Cardiac muscle cell (in vitro differentiated cells and primary cell): ENCODE results near the gene TMEM233. TPM values are rescaled to one million over a fixed set of nuclear protein-coding genes. Genes with fewer than 3 reads are reported as not detected.

Source experiments
- DNase-seq, 2 donors: peaks; one replicate each; pipeline versions ENCODE4 v3.0.0 to v3.0.0-alpha.2; 2010 to 2017; ENCODE audit warnings: low read depth in 1 of 2, low spot score in 1 of 2
- H3K27ac ChIP-seq: fragments of 200-600 bp; sonication (generic); 2 replicates; pipeline ENCODE4 v1.5.1; 2016
- H3K27me3 ChIP-seq: fragments of 200-600 bp; sonication (generic); 2 replicates; pipeline ENCODE4 v1.6.0; 2016; ENCODE audit warnings: control low read depth
- H3K36me3 ChIP-seq: fragments of 200-600 bp; sonication (generic); 2 replicates; pipeline ENCODE4 v1.5.1; 2016; ENCODE audit warnings: control low read depth
- H3K4me1 ChIP-seq: fragments of 200-600 bp; sonication (generic); 2 replicates; pipeline ENCODE4 v1.8.1; 2017; ENCODE audit warnings: low read depth, mild to moderate bottlenecking, mixed run types
- H3K4me3 ChIP-seq: fragments of 200-600 bp; sonication (generic); 2 replicates; pipeline ENCODE4 v1.5.1; 2016; ENCODE audit warnings: mild to moderate bottlenecking
- H3K9me3 ChIP-seq: fragments of 200-600 bp; sonication (generic); 2 replicates; pipeline ENCODE4 v1.5.1; 2017; ENCODE audit warnings: low read depth, mild to moderate bottlenecking, control low read depth
- CTCF ChIP-seq: IDR thresholded peaks from 2 replicates; pipeline ENCODE4 v1.5.1; 2012; ENCODE audit warnings: low read depth, mild to moderate bottlenecking, low read length
- polyA plus RNA-seq: library from polyadenylated mRNA; unstranded; fragments of >200 nt; fragmentation: Nextera tagmentation; extraction: Ambion mirVana; gene quantifications from 2 replicates; pipeline ENCODE4 v1.2.1, GENCODE V29; 2016
- total RNA-seq: library from RNA; depleted of rRNA; stranded (reverse); fragments of >200 nt; gene quantifications from 2 replicates; pipeline ENCODE4 v1.2.3, GENCODE V29; 2016

TMEM233 gene
- total RNA-seq (0.06 and 0.07 TPM in 2 replicates), polyA plus RNA-seq (not detected in 2 replicates)

GRCh38 chr12:119593578-119594398 lies at the start of gene TMEM233:
TSS of gene TMEM233 (plus strand) at chr12:119593774. CDS start at chr12:119593849, 75 bp downstream.
- no peak within 1 kb of the TSS for H3K27ac ChIP-seq
- DNase-seq: peak; percentile 5 to 20
- no peaks in the 10 kb centered on the region for H3K4me1 ChIP-seq
- no peak for TF ChIP-seq CTCF
- H3K4me3 ChIP-seq: peak within 1 kb of the TSS; percentile 21
- peaks cover 99% of the 10 kb centered on the region for H3K27me3 ChIP-seq
- H3K36me3 ChIP-seq: no peaks in the 10 kb centered on the region
- H3K9me3 ChIP-seq: no peaks in the 10 kb centered on the region

GRCh38 chr12:119544765-119545625 lies 48.6 kb upstream of the TMEM233 start:
- Histone ChIP-seq H3K4me3 (no peak overlapping the region), H3K4me1 (no peaks in the 10 kb centered on the region), H3K36me3 (no peaks in the 10 kb centered on the region), H3K9me3 (no peaks in the 10 kb centered on the region), H3K27me3 (no peaks in the 10 kb centered on the region), H3K27ac (no peak overlapping the region)
- TF ChIP-seq CTCF: peak; percentile 76
- peak; percentile 75 to 84 for DNase-seq

GRCh38 chr12:119546340-119546739 lies 47.2 kb upstream of the TMEM233 start:
- H3K9me3 ChIP-seq: no peaks in the 10 kb centered on the region
- no peaks in the 10 kb centered on the region for H3K36me3 ChIP-seq
- H3K4me1 ChIP-seq: no peaks in the 10 kb centered on the region
- H3K27me3 ChIP-seq: no peaks in the 10 kb centered on the region
- H3K27ac ChIP-seq: no peak overlapping the region
- H3K4me3 ChIP-seq: no peak overlapping the region
- no peak for TF ChIP-seq CTCF
- DNase-seq: no peak

GRCh38 chr12:119547001-119547400 lies 46.6 kb upstream of the TMEM233 start:
- Histone ChIP-seq H3K27ac (no peak overlapping the region), H3K9me3 (no peaks in the 10 kb centered on the region), H3K4me3 (no peak overlapping the region), H3K36me3 (no peaks in the 10 kb centered on the region), H3K4me1 (no peaks in the 10 kb centered on the region), H3K27me3 (no peaks in the 10 kb centered on the region)
- DNase-seq: no peak
- no peak for TF ChIP-seq CTCF

GRCh38 chr12:119556854-119557253 lies 36.7 kb upstream of the TMEM233 start:
- no peak for DNase-seq
- no peak for TF ChIP-seq CTCF
- Histone ChIP-seq H3K27ac (no peak overlapping the region), H3K9me3 (no peaks in the 10 kb centered on the region), H3K27me3 (no peaks in the 10 kb centered on the region), H3K4me1 (no peaks in the 10 kb centered on the region), H3K4me3 (no peak overlapping the region), H3K36me3 (no peaks in the 10 kb centered on the region)
